Activated CD4-positive, alpha-beta T cell treated with anti-CD3 and anti-CD28 coated beads for 24 hours (primary cell): ENCODE data around the gene KLRC2.
"Not testable (repeated sequence)": the region's sequence is repeated elsewhere in the genome, so short reads cannot be mapped to it uniquely, and the experiment has no call there.

Experiments
- DNase-seq, 2 donors: peaks; one replicate each; pipeline ENCODE4 v3.0.0-alpha.2; 2020; ENCODE audit warnings: low read depth in 2 of 2

Gene KLRC2

GRCh38 chr12:10435816-10436215 is at the start of gene KLRC2:
KLRC2 (minus strand) TSS chr12:10436010; CDS start chr12:10435986, 24 bp downstream.
- DNase-seq, result not testable (repeated sequence)

DNA sequence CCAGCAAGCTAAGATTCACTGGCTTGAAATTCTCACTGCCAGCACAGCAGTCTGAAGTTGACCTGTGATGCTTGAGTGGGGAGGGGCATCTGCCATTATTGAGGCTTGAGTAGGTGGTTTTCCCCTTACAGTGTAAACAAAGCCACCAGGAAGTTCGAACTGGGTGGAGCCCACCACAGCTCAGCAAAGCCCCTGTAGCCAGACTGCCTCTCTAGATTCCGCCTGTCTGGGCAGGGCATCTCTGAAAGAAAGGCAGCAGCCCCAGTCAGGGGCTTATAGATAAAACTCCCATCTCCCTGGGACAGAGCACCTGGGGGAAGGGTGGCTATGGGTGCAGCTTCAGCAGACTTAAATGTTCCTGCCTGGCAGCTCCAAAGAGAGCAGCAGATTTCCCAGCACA is 46.1 kb upstream of the KLRC2 start:
- DNase-seq, result not testable (repeated sequence)

DNA sequence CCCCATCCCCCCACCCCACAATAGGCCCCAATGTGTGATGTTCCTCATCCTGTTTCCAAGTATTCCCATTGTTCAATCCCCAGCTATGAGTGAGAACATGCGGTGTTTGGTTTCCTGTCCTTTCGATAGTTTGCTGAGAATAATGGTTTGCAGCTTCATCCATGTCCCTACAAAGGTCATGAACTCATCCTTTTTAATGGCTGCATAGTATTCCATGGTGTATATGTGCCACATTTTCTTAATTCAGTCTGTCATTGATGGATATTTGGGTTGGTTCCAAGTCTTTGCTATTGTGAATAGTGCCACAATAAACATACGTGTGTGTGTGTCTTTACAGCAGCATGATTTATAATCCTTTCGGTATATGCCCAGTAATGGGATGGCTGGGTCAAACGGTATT is 37.0 kb upstream of the KLRC2 start:
- not testable (repeated sequence) for DNase-seq

GRCh38 chr12:10469701-10470100 is 33.9 kb upstream of the KLRC2 start:
- DNase-seq, result no peak

DNA sequence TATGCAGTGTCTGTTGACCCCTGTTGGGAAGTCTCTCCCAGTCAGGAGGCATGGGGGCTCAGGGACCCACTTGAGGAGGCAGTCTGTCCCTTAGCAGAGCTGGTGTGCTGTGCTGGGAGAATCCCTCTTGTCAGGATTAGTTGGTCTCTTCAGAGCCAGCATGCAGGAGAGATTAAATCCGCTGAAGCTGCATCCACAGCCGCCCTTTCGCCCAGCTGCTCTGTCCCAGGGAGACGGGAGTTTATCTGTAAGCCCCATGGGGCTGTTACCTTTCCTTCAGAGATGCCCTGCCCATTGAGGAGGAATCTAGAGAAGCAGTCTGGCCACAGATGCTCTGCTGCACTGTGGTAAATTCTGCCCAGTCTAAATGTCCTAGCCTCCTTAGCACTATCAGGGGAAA is 30.5 kb upstream of the KLRC2 start:
- no peak for DNase-seq

DNA sequence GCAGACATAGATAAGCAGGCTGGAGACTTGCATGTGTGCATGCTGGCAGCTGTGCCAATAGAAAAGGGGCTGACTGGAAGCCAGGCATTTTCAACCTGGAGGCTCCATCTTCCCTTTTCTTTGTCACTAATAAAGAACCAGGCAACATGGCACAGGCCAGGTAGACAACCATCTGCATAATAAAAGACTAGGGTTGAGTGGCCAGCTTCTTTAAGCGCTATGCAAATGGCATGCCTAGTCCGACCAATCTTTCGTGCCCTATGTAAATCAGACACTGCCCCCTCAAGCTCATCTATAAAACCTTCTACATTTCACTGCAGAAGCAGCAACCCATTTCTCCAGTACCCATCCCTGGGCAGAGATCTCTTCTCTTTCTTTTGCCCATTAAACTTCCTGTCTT is 21.9 kb upstream of the KLRC2 start:
- no peak for DNase-seq

- DNase-seq, result no peak
Measured at GRCh38 chr12:10456856-10457255, 21.0 kb upstream of the KLRC2 start.

GRCh38 chr12:10455766-10456165 is 20.0 kb upstream of the KLRC2 start:
- DNase-seq, result no peak

- DNase-seq, result no peak
Measured at GRCh38 chr12:10454531-10454930, 18.7 kb upstream of the KLRC2 start.

GRCh38 chr12:10453156-10453555 is 17.3 kb upstream of the KLRC2 start, which contains the start of gene KLRC1:
KLRC1 (minus strand) TSS chr12:10453377; CDS start chr12:10451156, 2,221 bp downstream.
- DNase-seq, result no peak

DNA sequence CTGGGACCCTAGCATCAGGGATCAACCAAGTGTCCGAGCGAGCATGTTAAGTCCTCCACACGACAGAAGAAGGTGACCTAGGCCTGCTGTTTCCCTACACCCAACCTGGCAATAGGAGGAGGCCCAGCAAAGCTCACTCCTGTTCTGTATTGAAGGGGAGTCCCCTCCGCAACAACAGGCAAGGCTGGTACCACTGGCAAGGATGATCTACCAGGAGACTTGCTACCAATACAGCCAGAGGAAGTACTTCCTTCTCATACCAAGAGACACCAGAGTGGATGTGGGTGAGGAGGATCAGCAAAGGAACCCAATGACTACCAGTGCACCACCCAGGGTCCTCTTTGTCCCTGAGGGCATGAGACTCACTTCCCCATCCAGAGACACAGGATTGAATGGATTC is 12.4 kb upstream of the KLRC2 start:
- no peak for DNase-seq

- DNase-seq, result not testable (repeated sequence)
Measured at GRCh38 chr12:10446052-10446451, 10.2 kb upstream of the KLRC2 start.

DNA sequence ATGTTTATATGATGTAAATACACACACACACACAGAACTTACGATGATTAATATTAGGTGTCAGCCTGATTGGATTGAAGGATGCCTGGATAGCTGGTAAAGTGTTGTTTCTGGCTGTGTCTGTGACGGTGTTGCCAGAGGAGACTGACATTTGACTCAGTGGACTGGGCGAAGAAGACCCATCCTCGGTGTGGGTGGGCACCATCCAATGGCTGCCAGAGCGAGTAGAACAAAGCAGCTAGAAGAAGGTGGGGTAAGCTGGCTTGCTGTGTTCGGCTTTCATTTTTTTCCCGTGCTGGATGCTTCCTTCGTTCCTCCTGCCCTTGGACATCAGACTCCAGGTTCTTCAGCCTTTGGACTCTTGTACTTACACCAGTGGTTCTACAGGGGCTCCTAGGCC is 5.3 kb upstream of the KLRC2 start:
- DNase-seq, result not testable (repeated sequence)

- not testable (repeated sequence) for DNase-seq
Measured at GRCh38 chr12:10439608-10440274, 3.9 kb upstream of the KLRC2 start.

DNA sequence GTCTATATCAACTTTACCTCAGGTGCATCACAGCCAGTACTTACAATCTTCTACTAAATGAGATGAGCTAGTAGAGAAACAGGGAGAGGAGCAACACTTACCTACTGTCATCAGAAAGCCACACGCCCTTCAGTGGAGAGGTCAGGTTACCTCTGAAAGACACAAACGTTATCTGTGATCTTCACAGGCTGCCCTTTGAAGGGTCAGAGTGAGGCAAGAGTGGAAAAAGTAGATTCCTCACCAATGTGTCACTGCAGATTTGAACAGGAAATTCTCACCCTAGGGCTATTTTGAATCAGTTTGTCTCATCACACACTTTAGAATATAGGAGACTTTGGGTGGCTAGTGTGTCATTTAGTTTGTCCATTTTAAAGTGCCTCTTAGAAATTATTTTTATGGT is 1.8 kb upstream of the KLRC2 start:
- DNase-seq, result not testable (repeated sequence)

- DNase-seq, result not testable (repeated sequence)
Measured at GRCh38 chr12:10430623-10431022, 5.2 kb downstream of the KLRC2 start.

GRCh38 chr12:10425938-10426337 is 9.9 kb downstream of the KLRC2 start:
- not testable (repeated sequence) for DNase-seq

DNA sequence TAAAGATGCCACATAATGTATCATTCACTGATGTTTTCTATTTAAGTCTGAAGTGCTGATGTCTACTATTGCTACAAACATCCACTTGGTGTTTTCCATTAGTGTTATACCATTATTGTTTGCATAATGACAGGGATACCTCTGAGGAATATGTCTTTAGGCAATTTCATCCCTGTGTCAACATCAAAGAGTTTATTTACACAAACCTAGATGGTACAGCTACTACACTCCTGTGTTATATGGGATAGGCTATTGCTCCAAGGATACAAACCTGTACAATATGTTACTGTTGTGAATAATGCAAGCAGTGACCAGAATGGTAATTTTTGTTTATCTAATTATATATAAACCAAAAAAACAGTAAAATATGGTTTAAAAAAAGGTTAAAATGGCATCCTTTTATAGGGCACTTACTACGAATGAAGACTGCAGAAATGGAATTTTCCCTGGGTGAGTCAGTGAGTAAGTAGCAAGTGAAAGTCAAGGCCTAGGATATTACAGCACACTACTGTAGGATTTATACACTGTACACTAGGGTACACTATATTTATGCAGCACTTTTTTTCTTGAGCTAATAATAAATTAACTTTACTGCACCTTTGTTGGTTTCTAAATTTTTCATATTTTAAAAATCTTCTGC is 11.4 kb downstream of the KLRC2 start:
- DNase-seq, result not testable (repeated sequence)

DNA sequence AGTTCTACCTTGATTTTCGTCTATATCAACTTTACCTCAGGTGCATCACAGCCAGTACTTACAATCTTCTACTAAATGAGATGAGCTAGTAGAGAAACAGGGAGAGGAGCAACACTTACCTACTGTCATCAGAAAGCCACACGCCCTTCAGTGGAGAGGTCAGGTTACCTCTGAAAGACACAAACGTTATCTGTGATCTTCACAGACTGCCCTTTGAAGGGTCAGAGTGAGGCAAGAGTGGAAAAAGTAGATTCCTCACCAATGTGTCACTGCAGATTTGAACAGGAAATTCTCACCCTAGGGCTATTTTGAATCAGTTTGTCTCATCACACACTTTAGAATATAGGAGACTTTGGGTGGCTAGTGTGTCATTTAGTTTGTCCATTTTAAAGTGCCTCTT is 13.7 kb downstream of the KLRC2 start:
- not testable (repeated sequence) for DNase-seq

DNA sequence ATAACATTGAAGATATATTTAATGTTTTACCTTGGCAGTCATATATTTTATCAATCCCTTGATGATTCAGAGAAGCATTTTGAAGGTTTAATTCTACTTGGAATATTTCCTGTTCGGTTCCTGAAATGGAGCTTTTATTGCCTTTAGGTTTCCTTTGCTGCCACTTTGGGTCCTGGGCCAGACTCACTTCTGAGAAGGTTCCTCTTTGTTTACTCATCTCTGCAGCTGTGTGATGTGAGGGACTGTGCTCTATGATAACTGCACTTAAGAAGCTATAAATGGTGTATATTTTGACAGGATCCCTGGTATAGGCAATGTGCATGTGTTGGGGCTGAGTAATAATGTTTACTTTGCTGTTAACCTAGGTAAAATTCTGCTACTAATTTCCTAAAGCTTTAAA is 15.5 kb downstream of the KLRC2 start, which contains the start of gene KLRC3:
Gene KLRC3, minus strand, starts transcription at position 262 of the 400 bp plus-strand sequence. Its CDS starts 45 bp downstream, at position 217.
- not testable (repeated sequence) for DNase-seq

GRCh38 chr12:10409392-10409791 is 26.4 kb downstream of the KLRC2 start, which contains the start of gene KLRC4:
KLRC4 (minus strand) TSS chr12:10409757; CDS start chr12:10409575, 182 bp downstream.
- no peak for DNase-seq

GRCh38 chr12:10408842-10409241 is 27.0 kb downstream of the KLRC2 start:
- no peak for DNase-seq

DNA sequence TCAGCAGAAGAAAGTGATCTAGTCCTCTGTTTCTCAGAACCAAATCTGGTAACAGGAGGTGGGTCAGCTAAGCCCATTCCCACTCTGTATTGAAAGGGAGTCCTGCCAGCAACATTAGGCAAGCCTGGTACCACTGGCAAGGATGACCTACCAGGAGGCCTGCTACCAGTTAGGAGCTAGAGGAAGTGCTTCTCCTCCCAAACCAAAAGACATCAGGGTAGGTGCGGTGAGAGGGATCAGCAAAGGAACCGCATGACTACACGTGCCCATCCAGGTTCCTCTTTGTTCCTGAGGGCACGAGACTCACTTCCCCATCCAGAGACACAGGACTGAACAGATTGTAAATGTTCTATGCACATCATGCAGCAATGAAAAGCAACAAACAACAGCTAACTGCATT is 29.1 kb downstream of the KLRC2 start:
- DNase-seq, result no peak
